ENCODE measurements around the gene RASD2.

Gene RASD2

GRCh38 chr22:35518811-35519210 is 21.8 kb upstream of the RASD2 start:
- no peak for DNase-seq

- no peak for DNase-seq
Observed at GRCh38 chr22:35519306-35520000, 21.2 kb upstream of the RASD2 start.

- DNase-seq: no peak
Observed at GRCh38 chr22:35521358-35522224, 19.0 kb upstream of the RASD2 start.

DNA sequence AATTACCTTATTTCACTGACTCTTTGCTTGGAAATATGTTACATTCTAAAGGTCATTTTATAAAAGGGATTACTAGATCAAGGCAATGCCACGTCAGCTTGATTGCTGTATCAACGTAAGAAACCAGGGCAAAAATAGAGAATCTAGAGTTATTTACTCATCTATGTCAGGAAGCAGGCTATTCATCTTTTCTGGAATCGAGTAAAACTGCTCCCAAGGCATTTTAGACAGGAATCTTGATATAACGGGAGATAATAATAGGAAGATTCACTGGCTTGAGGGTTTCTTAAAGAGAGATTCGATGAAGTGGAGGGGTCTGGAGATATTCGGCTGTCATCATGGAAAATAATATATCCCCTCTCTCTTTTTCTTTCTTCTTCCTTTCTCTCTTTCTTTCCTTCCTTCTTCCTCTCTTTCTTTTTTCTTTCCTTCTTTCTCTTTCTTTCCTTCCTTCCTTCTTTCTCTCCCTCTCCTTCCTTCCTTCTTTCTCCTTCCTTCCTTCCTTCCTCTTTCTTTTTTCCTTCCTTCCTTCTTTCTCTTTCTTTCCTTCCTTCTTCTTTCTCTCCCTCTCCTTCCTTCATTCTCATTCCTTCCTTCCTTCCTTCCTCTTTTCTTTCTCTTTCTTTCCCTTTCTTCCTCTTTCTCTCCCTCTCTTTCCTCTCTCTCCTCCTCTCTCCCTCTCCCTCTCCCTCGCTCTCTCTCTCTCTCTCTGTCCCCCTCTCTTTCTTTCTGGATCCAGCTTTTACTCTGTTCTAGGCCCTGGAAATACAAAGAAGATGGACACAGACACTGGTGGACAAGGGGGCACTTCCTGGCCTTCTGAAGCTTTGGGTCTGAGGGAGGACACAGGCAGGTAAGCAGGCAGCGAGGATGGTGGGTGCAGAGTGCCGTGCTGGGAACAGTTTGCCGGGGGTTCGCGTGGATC is 18.1 kb upstream of the RASD2 start:
- no peak for DNase-seq

- no peak for DNase-seq
Observed at GRCh38 chr22:35523167-35523947, 17.3 kb upstream of the RASD2 start.

DNA sequence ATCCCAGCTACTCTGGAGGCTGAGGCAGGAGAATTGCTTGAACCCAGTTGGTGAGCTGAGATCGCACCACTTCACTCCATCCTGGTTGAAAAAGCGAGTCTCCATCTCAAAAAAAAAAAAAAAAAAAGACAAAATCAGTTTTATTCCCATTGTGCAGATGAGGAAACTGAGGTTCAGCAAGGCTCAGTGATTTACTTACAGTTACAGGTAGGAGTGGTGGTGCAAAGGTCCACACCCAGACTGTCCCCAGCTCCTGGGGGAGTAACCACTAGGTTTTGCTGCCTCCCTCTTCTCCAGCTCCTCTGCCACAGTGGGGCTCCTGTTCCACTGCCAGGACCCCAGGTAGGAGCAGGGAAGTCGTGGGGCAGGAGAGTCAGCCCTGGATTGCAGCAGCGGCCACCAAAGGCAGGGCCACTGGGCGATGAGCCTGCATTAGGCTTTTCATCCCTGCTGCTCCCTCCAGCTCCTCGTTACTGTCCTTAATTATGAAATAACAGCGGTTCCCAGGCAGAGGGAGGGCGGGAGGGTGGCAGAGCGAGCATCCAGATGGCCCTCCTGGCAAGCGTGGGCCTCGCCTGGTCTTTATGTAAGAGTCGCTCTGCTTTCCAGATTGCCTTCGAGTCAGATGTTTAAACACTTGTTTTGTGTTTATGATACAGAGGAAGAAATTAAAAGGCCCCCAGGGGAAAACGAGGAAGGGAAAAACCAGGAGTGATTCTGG is 15.5 kb upstream of the RASD2 start:
- DNase-seq: no peak

GRCh38 chr22:35525687-35526332 is 14.8 kb upstream of the RASD2 start:
- no peak for DNase-seq

DNA sequence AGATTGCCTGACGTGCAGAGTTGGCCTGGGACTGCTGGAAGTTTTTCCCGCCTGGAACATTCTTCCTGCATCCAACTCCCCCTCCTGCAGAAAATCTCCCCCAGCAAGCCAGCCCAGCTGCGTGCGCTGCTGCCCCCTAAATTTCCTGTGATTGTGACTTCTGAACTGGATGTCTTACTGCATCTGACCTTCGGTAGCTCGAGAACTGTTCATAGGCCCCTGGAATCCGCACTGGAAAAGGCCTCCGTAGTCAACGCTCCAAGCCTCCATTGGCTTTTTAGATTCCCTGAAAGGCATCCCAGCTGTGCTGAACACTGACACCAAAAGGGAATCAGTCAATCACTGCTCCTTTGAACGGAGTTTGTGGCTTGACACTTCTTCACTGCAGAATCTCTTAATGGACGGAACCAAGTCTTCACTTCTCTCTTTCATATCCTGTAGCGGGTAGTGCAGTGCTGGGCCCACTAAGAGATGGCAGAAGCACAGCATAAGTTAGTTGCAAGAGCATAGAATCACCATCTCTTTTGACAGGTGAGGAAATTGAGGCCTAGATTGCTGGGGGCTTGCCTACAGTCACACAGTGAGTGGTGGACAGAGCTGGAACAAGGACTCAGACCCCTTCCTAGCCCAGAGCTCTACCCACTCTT is 14.2 kb upstream of the RASD2 start:
- DNase-seq: no peak

GRCh38 chr22:35528927-35529326 is 11.7 kb upstream of the RASD2 start:
- DNase-seq: peak; percentile 9

GRCh38 chr22:35530700-35531099 is 9.9 kb upstream of the RASD2 start:
- DNase-seq: no peak

GRCh38 chr22:35531202-35531601 is 9.4 kb upstream of the RASD2 start:
- DNase-seq: no peak

DNA sequence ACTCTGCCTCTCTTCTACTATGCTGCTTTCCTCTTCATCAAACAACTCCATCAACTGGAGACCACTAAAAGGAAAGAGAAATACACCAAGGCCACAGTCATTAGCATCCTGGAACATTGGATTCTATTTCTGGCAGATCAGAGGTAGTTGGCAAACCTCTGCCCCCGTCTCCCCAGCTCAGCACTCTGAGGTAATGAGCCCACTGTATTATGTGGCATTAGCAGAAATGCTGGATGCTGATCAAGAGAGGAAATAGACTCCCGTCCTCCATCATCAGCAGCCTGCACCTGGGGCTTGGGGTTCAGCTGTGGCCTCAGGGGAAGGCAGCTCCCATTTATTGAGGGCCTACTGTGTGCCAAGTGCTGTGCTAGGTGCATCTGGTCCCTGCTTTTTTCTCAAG is 9.0 kb upstream of the RASD2 start:
- DNase-seq: no peak

DNA sequence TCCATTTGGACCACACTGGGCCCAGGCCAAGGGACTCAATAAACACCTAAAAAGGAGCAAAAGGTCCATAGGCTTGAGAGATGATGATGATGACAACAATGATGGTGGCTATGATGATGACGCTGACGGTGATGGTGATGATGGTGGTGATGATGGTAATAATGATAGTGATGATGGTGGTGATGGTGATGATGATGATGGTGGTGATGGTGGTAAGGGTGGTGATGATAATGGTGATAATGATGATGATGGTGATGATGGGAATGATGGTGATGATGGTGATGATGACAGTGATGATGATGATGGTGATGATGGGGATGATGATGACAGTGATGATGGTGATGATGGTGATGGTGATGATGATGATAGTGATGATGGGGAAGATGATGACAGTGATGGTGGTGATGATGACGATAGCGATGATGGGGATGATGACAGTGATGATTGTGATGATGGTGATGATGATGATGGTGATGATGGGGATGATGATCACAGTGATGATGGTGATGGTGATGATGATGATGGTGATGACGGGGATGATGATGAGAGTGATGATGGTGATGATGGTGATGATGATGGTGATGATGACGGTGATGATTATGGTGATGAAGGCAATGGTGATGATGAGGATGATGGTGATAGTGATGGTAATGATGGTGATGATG is 7.1 kb upstream of the RASD2 start:
- no peak for DNase-seq

- DNase-seq: no peak
Observed at GRCh38 chr22:35534091-35534490, 6.5 kb upstream of the RASD2 start.

GRCh38 chr22:35537232-35537631 is 3.4 kb upstream of the RASD2 start:
- DNase-seq: no peak

DNA sequence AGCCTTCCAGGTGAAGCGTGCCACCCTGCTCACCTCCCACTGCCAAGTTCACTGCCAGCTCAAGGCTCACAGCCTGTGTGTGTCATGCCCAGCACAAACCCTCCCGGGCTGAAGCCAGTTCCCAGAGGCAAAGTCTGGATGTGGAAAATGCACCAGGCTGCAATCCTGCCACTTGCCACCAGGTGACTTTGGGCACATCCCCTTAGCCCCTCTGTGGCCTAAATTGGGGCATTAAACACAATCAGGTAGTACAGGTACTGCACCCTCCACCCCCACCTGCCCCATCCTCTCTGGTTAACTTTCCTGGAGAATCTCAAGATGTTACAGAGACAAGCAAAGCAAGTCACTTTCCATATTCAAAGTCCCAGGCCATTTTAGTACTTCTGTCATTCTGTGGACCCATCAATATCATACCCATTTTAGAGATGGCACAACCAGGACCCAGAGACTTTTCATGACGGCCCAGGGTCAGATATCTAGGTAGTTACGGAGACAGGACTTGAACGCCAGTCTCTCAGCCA is 1.8 kb upstream of the RASD2 start:
- peak; percentile 30 for DNase-seq

GRCh38 chr22:35539487-35539886 is 1.1 kb upstream of the RASD2 start:
- DNase-seq: peak; percentile 26

GRCh38 chr22:35539910-35540594 is 579 bp upstream of the RASD2 start:
- peak; percentile 50 for DNase-seq

DNA sequence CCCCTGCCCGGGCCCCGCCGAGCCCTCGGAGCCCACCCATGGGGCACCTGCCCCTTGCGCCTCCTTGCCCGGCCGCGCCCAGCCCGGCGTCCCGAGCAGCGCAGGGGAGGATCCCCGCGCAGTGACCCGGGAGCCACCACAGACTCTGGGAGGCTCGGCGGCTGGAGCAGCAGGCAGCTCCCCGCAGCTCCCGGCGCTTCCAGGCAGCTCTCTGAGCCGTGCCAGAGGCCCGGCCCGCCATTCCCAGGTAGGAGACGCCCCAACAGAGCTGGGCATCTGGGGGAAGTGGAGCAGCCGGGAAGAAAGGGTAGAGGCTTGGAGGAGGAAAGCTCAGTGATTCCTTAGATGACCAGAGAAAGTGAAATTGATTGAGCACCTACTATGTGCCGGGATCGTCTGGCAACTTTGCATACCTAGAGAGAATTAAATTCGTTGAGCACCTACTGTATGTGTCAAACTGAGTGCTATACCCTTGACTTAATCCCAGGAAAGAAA is 670 bp downstream of the RASD2 start:
- no peak for DNase-seq

All from fibroblast of skin of back (primary cell).